ENCODE measurements around the gene PARP9. TPM values are rescaled to one million over a fixed set of nuclear protein-coding genes. Genes with fewer than 3 reads are reported as not detected.

PARP9 gene
- total and polyA plus RNA-seq, 4 donors, result 13.5 to 41.9 (median 25.4) TPM

GRCh38 chr3:122548076-122548475, 16.0 kb downstream of the PARP9 start:
- H3K27ac ChIP-seq (ENCODE audit: low read depth in 1 of 2, low read length in 2 of 2), result no peak overlapping the region
- H3K4me1 ChIP-seq (ENCODE audit: control insufficient read depth in 1 of 2, insufficient read depth in 2 of 2, low read length in 2 of 2), result peaks cover 1 to 3% of the 10 kb centered on the region in 2 donors
- no peak for DNase-seq
- no peak overlapping the region for H3K4me3 ChIP-seq (ENCODE audit: low read length in 2 of 2)
- H3K36me3 ChIP-seq (ENCODE audit: control insufficient read depth in 1 of 2, insufficient read depth in 2 of 2, low read length in 1 of 2), result peaks cover 3 to 7% of the 10 kb centered on the region in 2 donors
- no peak for ATAC-seq (ENCODE audit: low FRiP score)
- no peaks in the 10 kb centered on the region for H3K9me3 ChIP-seq (ENCODE audit: control insufficient read depth, low read length)
- H3K27me3 ChIP-seq (ENCODE audit: control insufficient read depth in 1 of 2, insufficient read depth in 2 of 2, low read length in 1 of 2), result no peaks in the 10 kb centered on the region
- 7 to 15% methylated on average over 3 of the region's 3 CpGs for WGBS, 2 donors
- intact Hi-C loops (cut with DNase I), result no loop called here

DNA sequence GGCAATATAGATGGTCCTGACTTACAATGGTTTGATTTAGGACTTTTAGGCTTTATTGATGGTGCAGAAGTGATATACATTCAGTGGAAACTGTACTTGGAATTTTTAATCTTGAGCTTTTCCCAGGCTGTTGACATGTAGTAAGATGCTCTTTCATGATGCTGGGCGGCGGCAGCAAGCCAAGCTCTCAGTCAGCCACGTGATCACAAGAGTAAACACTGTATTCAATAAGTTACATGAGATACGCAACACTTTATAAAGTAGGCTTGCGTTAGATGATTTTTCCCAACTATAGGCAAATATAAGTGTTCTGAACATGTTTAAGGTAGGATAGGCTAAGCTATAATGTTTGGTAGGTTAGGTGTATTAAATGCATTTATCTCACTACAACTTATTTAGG, 17.9 kb downstream of the PARP9 start:
- peaks cover 1 to 3% of the 10 kb centered on the region in 2 donors for H3K4me1 ChIP-seq (ENCODE audit: control insufficient read depth in 1 of 2, insufficient read depth in 2 of 2, low read length in 2 of 2)
- DNase-seq (no peak), ATAC-seq (ENCODE audit: low FRiP score) (no peak)
- H3K4me3 ChIP-seq (ENCODE audit: low read length in 2 of 2), result no peak overlapping the region
- H3K9me3 ChIP-seq (ENCODE audit: control insufficient read depth, low read length), result no peaks in the 10 kb centered on the region
- H3K36me3 ChIP-seq (ENCODE audit: control insufficient read depth in 1 of 2, insufficient read depth in 2 of 2, low read length in 1 of 2), result peaks cover 3 to 7% of the 10 kb centered on the region in 2 donors
- no peaks in the 10 kb centered on the region for H3K27me3 ChIP-seq (ENCODE audit: control insufficient read depth in 1 of 2, insufficient read depth in 2 of 2, low read length in 1 of 2)
- WGBS, 2 donors, result 95% methylated on average over 5 of the region's 5 CpGs
- no peak overlapping the region for H3K27ac ChIP-seq (ENCODE audit: low read depth in 1 of 2, low read length in 2 of 2)
- intact Hi-C loops (cut with DNase I), result no loop called here

- WGBS, 2 donors, result 93 to 94% methylated on average over 7 of the region's 7 CpGs
Observed at GRCh38 chr3:122538956-122539490, 25.1 kb downstream of the PARP9 start.

GRCh38 chr3:122536632-122537001, 27.5 kb downstream of the PARP9 start:
- no peak overlapping the region for H3K4me3 ChIP-seq (ENCODE audit: low read length in 2 of 2)
- no peaks in the 10 kb centered on the region for H3K27me3 ChIP-seq (ENCODE audit: control insufficient read depth in 1 of 2, insufficient read depth in 2 of 2, low read length in 1 of 2)
- H3K9me3 ChIP-seq (ENCODE audit: control insufficient read depth, low read length), result no peaks in the 10 kb centered on the region
- ATAC-seq (ENCODE audit: low FRiP score) (no peak), DNase-seq (no peak)
- H3K36me3 ChIP-seq (ENCODE audit: control insufficient read depth in 1 of 2, insufficient read depth in 2 of 2, low read length in 1 of 2), result peaks cover 7 to 15% of the 10 kb centered on the region in 2 donors
- 55 to 63% methylated on average over 3 of the region's 3 CpGs for WGBS, 2 donors
- H3K27ac ChIP-seq (ENCODE audit: low read depth in 1 of 2, low read length in 2 of 2), result no peak overlapping the region
- intact Hi-C loops (cut with DNase I), result no loop called here
- no peaks in the 10 kb centered on the region for H3K4me1 ChIP-seq (ENCODE audit: control insufficient read depth in 1 of 2, insufficient read depth in 2 of 2, low read length in 2 of 2)

More at GRCh38 chr3:122538956-122539490, 25.1 kb downstream of the PARP9 start:
- H3K27ac ChIP-seq (ENCODE audit: low read depth in 1 of 2, low read length in 2 of 2), result no peak overlapping the region
- H3K36me3 ChIP-seq (ENCODE audit: control insufficient read depth in 1 of 2, insufficient read depth in 2 of 2, low read length in 1 of 2), result peaks cover 0 to 6% of the 10 kb centered on the region in 2 donors
- DNase-seq (no peak), ATAC-seq (ENCODE audit: low FRiP score) (no peak)
- intact Hi-C loops (cut with DNase I), result no loop called here
- H3K4me3 ChIP-seq (ENCODE audit: low read length in 2 of 2), result no peak overlapping the region
- H3K9me3 ChIP-seq (ENCODE audit: control insufficient read depth, low read length), result no peaks in the 10 kb centered on the region
- no peaks in the 10 kb centered on the region for H3K4me1 ChIP-seq (ENCODE audit: control insufficient read depth in 1 of 2, insufficient read depth in 2 of 2, low read length in 2 of 2)
- H3K27me3 ChIP-seq (ENCODE audit: control insufficient read depth in 1 of 2, insufficient read depth in 2 of 2, low read length in 1 of 2), result no peaks in the 10 kb centered on the region

- Histone ChIP-seq H3K9me3 (ENCODE audit: control insufficient read depth, low read length) (no peaks in the 10 kb centered on the region), H3K27me3 (ENCODE audit: control insufficient read depth in 1 of 2, insufficient read depth in 2 of 2, low read length in 1 of 2) (no peaks in the 10 kb centered on the region), H3K4me1 (ENCODE audit: control insufficient read depth in 1 of 2, insufficient read depth in 2 of 2, low read length in 2 of 2) (no peaks in the 10 kb centered on the region), H3K36me3 (ENCODE audit: control insufficient read depth in 1 of 2, insufficient read depth in 2 of 2, low read length in 1 of 2) (peaks cover 7 to 15% of the 10 kb centered on the region in 2 donors), H3K4me3 (ENCODE audit: low read length in 2 of 2) (no peak overlapping the region), H3K27ac (ENCODE audit: low read depth in 1 of 2, low read length in 2 of 2) (no peak overlapping the region)
- no peak for DNase-seq
- intact Hi-C loops (cut with DNase I), result no loop called here
- 77 to 80% methylated on average over 6 of the region's 6 CpGs for WGBS, 2 donors
- no peak for ATAC-seq (ENCODE audit: low FRiP score)
Observed at GRCh38 chr3:122535964-122536631, 28.0 kb downstream of the PARP9 start.

DNA sequence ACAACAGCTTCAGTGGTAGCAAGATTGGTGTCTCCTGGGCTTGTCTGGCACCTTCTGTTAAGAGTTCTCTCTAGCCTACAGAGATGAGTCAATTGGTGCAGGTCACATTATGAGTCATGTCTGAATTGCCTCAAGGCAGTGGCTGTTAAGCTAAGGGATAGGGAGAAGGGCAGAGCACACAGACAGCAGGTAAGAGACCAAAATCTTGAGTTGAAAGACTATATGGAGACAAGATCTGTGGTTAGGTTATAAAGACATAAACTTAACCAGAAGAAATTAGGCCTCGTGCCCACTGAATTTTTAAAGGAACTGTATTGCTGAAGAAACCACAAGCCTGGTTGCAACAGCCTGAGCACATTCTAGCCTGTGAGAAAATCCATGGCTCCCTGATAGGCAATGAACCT, 30.2 kb downstream of the PARP9 start:
- no peak overlapping the region for H3K4me3 ChIP-seq (ENCODE audit: low read length in 2 of 2)
- intact Hi-C loops (cut with DNase I), result no loop called here
- H3K36me3 ChIP-seq (ENCODE audit: control insufficient read depth in 1 of 2, insufficient read depth in 2 of 2, low read length in 1 of 2), result peaks cover 7 to 14% of the 10 kb centered on the region in 2 donors
- no peaks in the 10 kb centered on the region for H3K9me3 ChIP-seq (ENCODE audit: control insufficient read depth, low read length)
- no peak overlapping the region for H3K27ac ChIP-seq (ENCODE audit: low read depth in 1 of 2, low read length in 2 of 2)
- no peak for ATAC-seq (ENCODE audit: low FRiP score)
- no peak for DNase-seq
- no peaks in the 10 kb centered on the region for H3K27me3 ChIP-seq (ENCODE audit: control insufficient read depth in 1 of 2, insufficient read depth in 2 of 2, low read length in 1 of 2)
- H3K4me1 ChIP-seq (ENCODE audit: control insufficient read depth in 1 of 2, insufficient read depth in 2 of 2, low read length in 2 of 2), result no peaks in the 10 kb centered on the region
- 81 to 88% methylated on average over 1 of the region's 1 CpG for WGBS, 2 donors

DNA sequence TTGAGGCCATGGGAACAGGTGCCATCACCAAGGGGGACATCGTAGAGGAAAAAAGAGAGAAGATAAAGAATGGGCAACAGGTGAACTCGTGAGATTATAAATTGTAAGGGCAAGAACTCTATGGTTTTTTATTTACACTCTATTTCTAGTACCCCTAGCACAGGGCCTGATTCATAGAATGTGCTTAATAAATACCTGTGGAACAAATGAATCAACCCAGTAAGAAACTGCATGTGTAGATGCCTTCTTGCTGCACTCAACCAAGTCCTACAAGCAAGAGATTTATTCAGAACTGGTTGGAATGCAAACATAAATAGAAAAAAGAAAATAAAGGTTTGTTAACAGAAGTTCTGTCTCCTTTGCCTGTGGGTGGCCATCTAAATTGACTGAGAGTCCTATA, 30.6 kb downstream of the PARP9 start:
- Histone ChIP-seq H3K27ac (ENCODE audit: low read depth in 1 of 2, low read length in 2 of 2) (no peak overlapping the region), H3K4me3 (ENCODE audit: low read length in 2 of 2) (no peak overlapping the region), H3K9me3 (ENCODE audit: control insufficient read depth, low read length) (no peaks in the 10 kb centered on the region), H3K4me1 (ENCODE audit: control insufficient read depth in 1 of 2, insufficient read depth in 2 of 2, low read length in 2 of 2) (no peaks in the 10 kb centered on the region), H3K27me3 (ENCODE audit: control insufficient read depth in 1 of 2, insufficient read depth in 2 of 2, low read length in 1 of 2) (no peaks in the 10 kb centered on the region), H3K36me3 (ENCODE audit: control insufficient read depth in 1 of 2, insufficient read depth in 2 of 2, low read length in 1 of 2) (peaks cover 7 to 14% of the 10 kb centered on the region in 2 donors)
- ATAC-seq (ENCODE audit: low FRiP score) (no peak), DNase-seq (no peak)
- intact Hi-C loops (cut with DNase I), result no loop called here
- WGBS, 2 donors, result 87 to 98% methylated on average over 2 of the region's 2 CpGs

DNA sequence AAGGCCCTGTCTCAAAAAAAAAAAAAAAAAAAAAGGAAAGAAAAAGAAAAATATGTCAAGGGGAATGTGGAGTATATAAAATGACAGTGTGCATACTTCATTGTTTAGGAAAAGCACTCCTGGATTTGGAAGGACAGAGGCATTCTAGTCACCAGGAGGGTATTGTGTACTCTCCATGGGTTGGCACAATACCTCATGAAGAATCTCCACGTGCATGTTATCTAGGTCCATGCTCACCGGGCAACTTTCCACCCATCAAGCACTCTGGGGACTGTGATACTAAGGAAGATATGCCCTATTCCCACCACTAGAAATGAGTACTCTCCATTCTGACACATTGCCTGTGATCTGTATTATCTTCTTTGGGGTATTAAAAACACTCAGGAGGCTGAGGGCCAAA, 33.9 kb downstream of the PARP9 start:
- no peak overlapping the region for H3K4me3 ChIP-seq (ENCODE audit: low read length in 2 of 2)
- 77 to 82% methylated on average over 2 of the region's 2 CpGs for WGBS, 2 donors
- H3K27ac ChIP-seq (ENCODE audit: low read depth in 1 of 2, low read length in 2 of 2), result no peak overlapping the region
- no peaks in the 10 kb centered on the region for H3K9me3 ChIP-seq (ENCODE audit: control insufficient read depth, low read length)
- peaks cover 7 to 12% of the 10 kb centered on the region in 2 donors for H3K36me3 ChIP-seq (ENCODE audit: control insufficient read depth in 1 of 2, insufficient read depth in 2 of 2, low read length in 1 of 2)
- H3K4me1 ChIP-seq (ENCODE audit: control insufficient read depth in 1 of 2, insufficient read depth in 2 of 2, low read length in 2 of 2), result no peaks in the 10 kb centered on the region
- DNase-seq (no peak), ATAC-seq (ENCODE audit: low FRiP score) (no peak)
- no peaks in the 10 kb centered on the region for H3K27me3 ChIP-seq (ENCODE audit: control insufficient read depth in 1 of 2, insufficient read depth in 2 of 2, low read length in 1 of 2)
- intact Hi-C loops (cut with DNase I), result no loop called here

GRCh38 chr3:122523317-122523716, 40.8 kb downstream of the PARP9 start:
- Histone ChIP-seq H3K9me3 (ENCODE audit: control insufficient read depth, low read length) (no peaks in the 10 kb centered on the region), H3K27ac (ENCODE audit: low read depth in 1 of 2, low read length in 2 of 2) (no peak overlapping the region), H3K27me3 (ENCODE audit: control insufficient read depth in 1 of 2, insufficient read depth in 2 of 2, low read length in 1 of 2) (no peaks in the 10 kb centered on the region), H3K4me1 (ENCODE audit: control insufficient read depth in 1 of 2, insufficient read depth in 2 of 2, low read length in 2 of 2) (no peaks in the 10 kb centered on the region), H3K36me3 (ENCODE audit: control insufficient read depth in 1 of 2, insufficient read depth in 2 of 2, low read length in 1 of 2) (no peaks in the 10 kb centered on the region), H3K4me3 (ENCODE audit: low read length in 2 of 2) (no peak overlapping the region)
- ATAC-seq (ENCODE audit: low FRiP score) (no peak), DNase-seq (no peak)
- intact Hi-C loops (cut with DNase I), result no loop called here
- WGBS, 2 donors, result 92 to 95% methylated on average over 11 of the region's 11 CpGs
